PC-3 (cell line): ENCODE results near the gene IWS1. TPM values are rescaled to one million over a fixed set of nuclear protein-coding genes. Genes with fewer than 3 reads are reported as not detected.

Source experiments
- ATAC-seq: fragments of 200-7000 bp; cut with Tn5 transposase; 2 replicates; pipeline ENCODE4 v1.9.1; 2020; ENCODE audit warnings: mild to moderate bottlenecking, moderate library complexity
- BruUV-seq: library from RNA; stranded (reverse); fragments of 400-500 nt; replicated peaks from 2 replicates; lab custom pipeline; 2021; lab: Mats Ljungman, UMichigan
- CTCF ChIA-PET: fragments of 300-600 bp; sonication (Branson Sonifier 250); formaldehyde crosslinking; loops from one replicate; lab custom pipeline; 2022; ENCODE audit warnings: antibody characterized with exemption; lab: Charles Lee
- POLR2A ChIA-PET: fragments of 300-600 bp; sonication (Branson Sonifier 250); formaldehyde crosslinking; loops from one replicate; lab custom pipeline; 2022; ENCODE audit warnings: antibody characterized with exemption; ENCODE audit not compliant: unreplicated experiment; lab: Charles Lee
- DNase-seq: peaks from one replicate; pipeline ENCODE4 v3.0.0-alpha.2; 2015
- H2AFZ ChIP-seq: fragments of 300-600 bp; sonication (generic); 2 replicates; pipeline ENCODE4 v1.6.0; 2016; ENCODE audit warnings: antibody characterized with exemption, low read length
- H3F3A ChIP-seq: fragments of 300-600 bp; sonication (generic); one replicate; pipeline ENCODE4 v1.6.0; 2017; ENCODE audit warnings: antibody characterized with exemption, low read length, control low read depth, mild to moderate bottlenecking; ENCODE audit not compliant: unreplicated experiment
- H3K27ac ChIP-seq: fragments of 300-600 bp; sonication (generic); 2 replicates; pipeline ENCODE4 v1.5.1; 2016; ENCODE audit warnings: mild to moderate bottlenecking, low read length
- H3K27me3 ChIP-seq: fragments of 300-600 bp; sonication (generic); 2 replicates; pipeline ENCODE4 v1.6.1; 2016; ENCODE audit warnings: low read length, mixed read lengths
- H3K36me3 ChIP-seq: fragments of 300-600 bp; sonication (generic); 2 replicates; pipeline ENCODE4 v1.6.1; 2016; ENCODE audit warnings: low read depth, mixed run types, low read length, mixed read lengths
- H3K4me1 ChIP-seq: fragments of 300-600 bp; sonication (generic); 2 replicates; pipeline ENCODE4 v1.5.1; 2016; ENCODE audit warnings: low read length; ENCODE audit not compliant: insufficient read depth
- H3K4me2 ChIP-seq: fragments of 300-600 bp; sonication (generic); 2 replicates; pipeline ENCODE4 v1.6.0; 2016; ENCODE audit warnings: low read length
- H3K4me3 ChIP-seq: fragments of 300-600 bp; sonication (generic); 2 replicates; pipeline ENCODE4 v1.5.1; 2016; ENCODE audit warnings: mild to moderate bottlenecking, low read length, mixed read lengths
- H3K79me2 ChIP-seq: fragments of 300-600 bp; sonication (generic); 2 replicates; pipeline ENCODE4 v1.6.1; 2017; ENCODE audit warnings: low read length, mixed read lengths
- H3K9ac ChIP-seq: fragments of 300-600 bp; sonication (generic); 2 replicates; pipeline ENCODE4 v1.6.0; 2016; ENCODE audit warnings: mild to moderate bottlenecking, low read length
- H3K9me2 ChIP-seq: fragments of 300-600 bp; sonication (generic); replicated peaks from 2 replicates; pipeline ENCODE4 v1.6.1; 2016; ENCODE audit warnings: mixed run types, low read length, mixed read lengths
- H3K9me3 ChIP-seq: fragments of 300-600 bp; sonication (generic); 2 replicates; pipeline ENCODE4 v1.6.1; 2016; ENCODE audit warnings: low read length, mixed read lengths
- H4K20me1 ChIP-seq: fragments of 300-600 bp; sonication (generic); 2 replicates; pipeline ENCODE4 v1.6.1; 2016; ENCODE audit warnings: low read length, mixed read lengths
- CTCF ChIP-seq: fragments of 300-600 bp; sonication (generic); conservative IDR thresholded peaks from 2 replicates; pipeline ENCODE4 v1.5.1; 2017; ENCODE audit warnings: antibody characterized with exemption, low read depth, mild to moderate bottlenecking, low read length
- EZH2 ChIP-seq: fragments of 300-600 bp; sonication (generic); IDR thresholded peaks from one replicate; pipeline ENCODE4 v1.6.1; 2017; ENCODE audit warnings: antibody characterized with exemption, mild to moderate bottlenecking, low read length; ENCODE audit not compliant: unreplicated experiment
- EZH2phosphoT487 ChIP-seq: fragments of 300-600 bp; sonication (generic); IDR thresholded peaks from 2 replicates; pipeline ENCODE4 v1.6.1; 2018; ENCODE audit warnings: mild to moderate bottlenecking, antibody characterized with exemption, low read length, borderline replicate concordance
- intact Hi-C: fragments of 100-400 bp; cut with micrococcal nuclease; formaldehyde crosslinking; loops from 2 replicates; pipeline ENCODE4 v1.9.0; 2023
- total RNA-seq: library from RNA; depleted of rRNA; stranded (reverse); fragments of >200 nt; gene quantifications from 2 replicates; pipeline ENCODE4 v1.2.3, GENCODE V29; 2014

The IWS1 gene
- total RNA-seq, 1 experiment from 2014 or later, result 51.4 TPM

- Histone ChIP-seq H3K9ac (no peak overlapping the region), H3K79me2 (no peaks in the 10 kb centered on the region), H3K4me3 (no peak overlapping the region), H3K9me2 (no peaks in the 10 kb centered on the region), H2AFZ (no peak overlapping the region), H4K20me1 (no peaks in the 10 kb centered on the region), H3K4me1 (peaks cover 12% of the 10 kb centered on the region), H3F3A (no peaks in the 10 kb centered on the region), H3K4me2 (no peak overlapping the region), H3K9me3 (no peaks in the 10 kb centered on the region), H3K27ac (no peak overlapping the region), H3K36me3 (no peaks in the 10 kb centered on the region), H3K27me3 (no peaks in the 10 kb centered on the region)
- ATAC-seq, result no peak
- TF ChIP-seq EZH2 (no peak), CTCF (no peak), EZH2phosphoT487 (no peak)
- no TSS peak for BruUV-seq
- POLR2A ChIA-PET, result no interaction called here
- no peak for DNase-seq
- intact Hi-C loops, result no loop called here
- CTCF ChIA-PET, result no interaction called here
These were observed 44.3 kb upstream of the IWS1 start for GRCh38 chr2:127570282-127571250.

GRCh38 chr2:127569666-127570065, 43.4 kb upstream of the IWS1 start:
- Histone ChIP-seq H3F3A (no peaks in the 10 kb centered on the region), H3K9ac (no peak overlapping the region), H3K27ac (no peak overlapping the region), H3K27me3 (no peaks in the 10 kb centered on the region), H3K79me2 (no peaks in the 10 kb centered on the region), H3K4me3 (no peak overlapping the region), H3K9me3 (no peaks in the 10 kb centered on the region), H4K20me1 (no peaks in the 10 kb centered on the region), H2AFZ (no peak overlapping the region), H3K4me1 (peaks cover 12% of the 10 kb centered on the region), H3K4me2 (peak overlapping the region; percentile 35), H3K36me3 (no peaks in the 10 kb centered on the region), H3K9me2 (no peaks in the 10 kb centered on the region)
- no TSS peak for BruUV-seq
- POLR2A ChIA-PET, result interaction anchor here (0.7 kb wide), 1 partner anchor 78 kb away, joined by 9 read pairs; no protein-coding TSS in a partner anchor
- DNase-seq (no peak), ATAC-seq (no peak)
- intact Hi-C loops, result no loop called here
- TF ChIP-seq CTCF (no peak), EZH2phosphoT487 (no peak), EZH2 (no peak)
- CTCF ChIA-PET, result no interaction called here

GRCh38 chr2:127568128-127568527, 41.8 kb upstream of the IWS1 start:
- no peaks in the 10 kb centered on the region for H3K36me3 ChIP-seq
- BruUV-seq, result no TSS peak
- no peak overlapping the region for H3K4me2 ChIP-seq
- no peak overlapping the region for H3K9ac ChIP-seq
- no peaks in the 10 kb centered on the region for H3F3A ChIP-seq
- ChIA-PET CTCF (no interaction called here), POLR2A (no interaction called here)
- H3K79me2 ChIP-seq, result no peaks in the 10 kb centered on the region
- no peak overlapping the region for H2AFZ ChIP-seq
- no peak overlapping the region for H3K27ac ChIP-seq
- no peaks in the 10 kb centered on the region for H3K9me2 ChIP-seq
- H3K27me3 ChIP-seq, result no peaks in the 10 kb centered on the region
- H3K4me3 ChIP-seq, result no peak overlapping the region
- ATAC-seq, result no peak
- peaks cover 12% of the 10 kb centered on the region for H3K4me1 ChIP-seq
- intact Hi-C loops, result no loop called here
- no peak for TF ChIP-seq CTCF
- no peak for TF ChIP-seq EZH2
- TF ChIP-seq EZH2phosphoT487, result no peak
- H4K20me1 ChIP-seq, result no peaks in the 10 kb centered on the region
- no peaks in the 10 kb centered on the region for H3K9me3 ChIP-seq
- no peak for DNase-seq
